SH-SY5Y (cell line): ENCODE data around the gene EP300.

ENCODE experiments used
- GATA2 ChIP-seq: IDR thresholded peaks from 2 replicates; pipeline ENCODE4 v1.6.1; 2011; ENCODE audit warnings: mild to moderate bottlenecking, low read depth, low read length
- GATA3 ChIP-seq: IDR thresholded peaks from 2 replicates; pipeline ENCODE4 v1.6.1; 2011; ENCODE audit warnings: low read depth, mild to moderate bottlenecking, low read length, moderate library complexity

EP300 gene

GRCh38 chr22:41092023-41092817 is at the start of gene EP300:
Gene EP300, plus strand, starts transcription at chr22:41092592. Its CDS starts 413 bp downstream, at chr22:41093005.
- TF ChIP-seq GATA2 (no peak), GATA3 (no peak)

GRCh38 chr22:41043722-41044121 is 48.7 kb upstream of the EP300 start:
- TF ChIP-seq GATA3, result no peak

GRCh38 chr22:41047801-41048211 is 44.6 kb upstream of the EP300 start:
- no peak for TF ChIP-seq GATA3
- no peak for TF ChIP-seq GATA2

GRCh38 chr22:41048791-41049717 is 43.3 kb upstream of the EP300 start:
- TF ChIP-seq GATA3, result no peak
- TF ChIP-seq GATA2, result peak; percentile 56; the same call in 1 of the 2 replicates

GRCh38 chr22:41050883-41051282 is 41.5 kb upstream of the EP300 start:
- TF ChIP-seq GATA2, result no peak
- TF ChIP-seq GATA3, result no peak

DNA sequence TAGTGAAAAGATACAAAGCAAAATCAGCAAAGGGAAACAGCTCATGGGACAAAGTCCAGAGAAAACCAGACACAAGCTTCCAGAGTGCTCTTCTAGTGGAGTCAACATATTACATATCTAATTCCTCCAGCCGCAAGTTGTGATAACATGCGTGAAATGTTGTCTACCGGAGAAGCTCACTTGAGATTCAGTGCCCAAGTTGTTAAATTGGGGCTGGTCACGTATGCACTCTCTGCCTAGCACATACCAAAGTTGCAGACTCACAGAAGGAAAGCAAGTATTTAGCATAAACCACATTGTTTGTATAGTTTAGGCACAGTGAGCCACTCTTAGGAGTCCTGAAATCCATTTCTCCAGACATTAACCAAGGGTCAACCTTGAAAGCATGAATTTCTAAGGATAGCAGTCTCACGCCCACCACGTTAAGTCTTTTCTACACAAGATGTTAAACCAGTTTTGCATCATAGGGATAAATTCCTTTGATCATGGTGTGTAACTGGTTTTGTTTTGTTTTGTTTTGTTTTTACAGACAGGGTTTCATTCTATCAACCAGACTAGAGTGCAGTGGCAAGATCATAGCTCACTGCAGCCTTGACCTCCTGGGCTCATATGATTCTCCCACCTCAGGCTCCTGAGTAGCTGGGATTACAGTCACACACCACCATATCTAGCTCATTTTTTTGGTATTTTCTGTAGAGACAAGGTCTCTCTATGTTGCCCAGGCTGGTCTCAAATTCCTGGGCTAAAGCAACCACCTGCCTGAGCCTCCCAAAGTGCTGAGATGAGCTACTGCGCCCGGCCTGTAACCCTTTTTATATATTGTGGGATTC is 39.5 kb upstream of the EP300 start:
- no peak for TF ChIP-seq GATA2
- no peak for TF ChIP-seq GATA3

- TF ChIP-seq GATA3 (no peak), GATA2 (no peak)
These were observed 35.3 kb upstream of the EP300 start for GRCh38 chr22:41057076-41057475.

DNA sequence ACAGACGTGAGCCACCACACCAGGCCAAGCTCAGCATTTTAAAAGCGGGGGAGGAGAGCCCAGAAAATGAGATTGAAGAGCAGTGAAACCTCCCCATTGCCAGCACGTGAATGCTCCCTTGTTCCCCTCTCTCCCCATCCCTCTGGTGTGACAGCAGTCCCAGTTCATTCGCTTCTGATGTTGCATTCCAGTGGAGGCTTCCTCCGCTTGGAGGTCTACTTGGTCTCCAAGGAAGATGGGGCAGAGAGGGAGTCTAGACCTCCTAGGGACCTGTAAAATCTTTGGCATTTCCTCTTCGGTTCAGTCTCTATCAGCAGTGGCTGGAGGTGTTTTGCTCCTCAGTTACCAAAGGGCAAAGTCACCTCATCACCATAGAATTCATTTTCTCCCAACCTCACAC is 30.2 kb upstream of the EP300 start:
- TF ChIP-seq GATA3, result no peak
- no peak for TF ChIP-seq GATA2

GRCh38 chr22:41070665-41071331 is 21.6 kb upstream of the EP300 start:
- TF ChIP-seq GATA2 (no peak), GATA3 (no peak)

GRCh38 chr22:41074061-41074460 is 18.3 kb upstream of the EP300 start:
- TF ChIP-seq GATA2 (no peak), GATA3 (no peak)

- TF ChIP-seq GATA2, result no peak
- TF ChIP-seq GATA3, result no peak
These were observed 17.9 kb upstream of the EP300 start for GRCh38 chr22:41074466-41074865.

DNA sequence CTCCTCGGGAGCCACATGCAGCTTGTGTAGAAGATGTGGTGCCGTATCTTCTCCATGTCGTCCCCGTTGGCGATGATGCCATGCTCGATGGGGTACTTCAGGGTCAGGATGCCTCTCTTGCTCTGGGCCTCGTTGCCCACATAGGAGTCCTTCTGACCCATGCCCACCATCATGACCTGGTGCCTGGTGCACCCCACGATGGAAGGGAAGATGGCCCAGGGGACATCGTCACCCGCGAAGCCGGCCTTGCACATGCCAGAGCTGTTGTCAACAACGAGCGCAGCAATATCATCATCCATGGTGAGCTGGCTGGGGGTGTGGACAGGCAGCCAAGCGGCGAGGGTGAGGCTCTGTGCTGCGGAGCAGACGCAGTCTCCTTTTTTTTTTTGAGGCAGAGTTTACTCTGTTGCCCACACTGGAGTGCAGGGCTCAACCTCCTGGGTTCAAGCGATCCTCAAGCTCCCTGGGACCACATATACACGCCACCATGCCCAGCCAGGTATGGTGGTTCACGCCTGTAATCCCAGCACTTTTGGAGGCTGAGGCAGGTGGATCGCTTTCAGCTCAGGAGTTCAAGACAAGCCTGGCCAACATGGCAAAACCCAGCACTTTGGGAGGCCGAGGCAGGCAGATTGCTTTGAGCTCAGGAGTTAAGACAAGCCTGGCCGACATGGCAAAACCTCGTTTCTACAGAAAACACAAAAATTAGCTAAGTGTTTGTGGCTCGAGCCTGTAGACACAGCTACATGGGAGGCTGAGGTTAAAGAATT is 17.3 kb upstream of the EP300 start:
- TF ChIP-seq GATA3 (no peak), GATA2 (no peak)

DNA sequence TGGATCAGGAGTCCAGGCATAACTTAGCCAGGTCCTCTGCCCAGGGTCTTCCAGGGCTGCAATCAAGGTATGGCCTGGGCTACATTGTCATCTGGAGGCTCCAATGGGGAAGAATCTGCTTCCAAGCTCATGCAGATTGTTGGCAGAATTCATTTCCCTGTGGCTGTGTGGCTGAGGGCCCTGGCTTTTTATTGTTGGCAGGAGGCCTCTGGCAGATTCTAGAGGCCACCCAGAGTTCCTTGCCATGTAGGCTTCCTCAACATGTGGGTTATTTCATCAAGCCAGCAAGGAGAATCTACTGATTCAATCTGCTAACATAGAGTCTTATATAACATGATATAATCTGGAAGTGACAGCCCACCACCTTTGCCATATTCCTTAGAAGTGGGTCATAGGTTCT is 16.4 kb upstream of the EP300 start:
- TF ChIP-seq GATA2 (no peak), GATA3 (no peak)
